Dedifferentiated amniotic fluid mesenchymal stem cell (primary cell): ENCODE results near the gene ENDOU.
A peak's percentile ranks its signal among the peaks of the same experiment; 100 is the strongest.

Source experiments
- DNase-seq: peaks from one replicate; pipeline ENCODE4 v3.0.0-alpha.2; 2016; ENCODE audit errors: extremely low spot score

The ENDOU gene

GRCh38 chr12:47743311-47743860 is 18.1 kb upstream of the ENDOU start:
- DNase-seq: no peak

- no peak for DNase-seq
Measured at GRCh38 chr12:47742253-47742825, 17.0 kb upstream of the ENDOU start.

- no peak for DNase-seq
Measured at GRCh38 chr12:47741340-47741703, 16.0 kb upstream of the ENDOU start.

GRCh38 chr12:47740606-47741339 is 15.5 kb upstream of the ENDOU start:
- no peak for DNase-seq

- no peak for DNase-seq
Measured at GRCh38 chr12:47739979-47740378, 14.7 kb upstream of the ENDOU start.

GRCh38 chr12:47739297-47739696 is 14.0 kb upstream of the ENDOU start:
- DNase-seq: no peak

GRCh38 chr12:47737936-47738594 is 12.8 kb upstream of the ENDOU start:
- no peak for DNase-seq

- peak; percentile 51 for DNase-seq
Measured at GRCh38 chr12:47736877-47737676, 11.8 kb upstream of the ENDOU start.

- DNase-seq: no peak
Measured at GRCh38 chr12:47736216-47736615, 10.9 kb upstream of the ENDOU start.

GRCh38 chr12:47735649-47736048 is 10.4 kb upstream of the ENDOU start:
- DNase-seq: no peak

GRCh38 chr12:47734725-47735480 is 9.6 kb upstream of the ENDOU start:
- no peak for DNase-seq

GRCh38 chr12:47733142-47733541 is 7.9 kb upstream of the ENDOU start:
- no peak for DNase-seq

- DNase-seq: no peak
Measured at GRCh38 chr12:47732504-47732903, 7.2 kb upstream of the ENDOU start.

GRCh38 chr12:47731723-47732122 is 6.4 kb upstream of the ENDOU start:
- DNase-seq: no peak

GRCh38 chr12:47730341-47730744 is 5.1 kb upstream of the ENDOU start:
- DNase-seq: no peak

- no peak for DNase-seq
Measured at GRCh38 chr12:47729233-47729632, 3.9 kb upstream of the ENDOU start.

- DNase-seq: peak; percentile 78
Measured at GRCh38 chr12:47725893-47726292, 603 bp upstream of the ENDOU start.

- DNase-seq: no peak
Measured at GRCh38 chr12:47722941-47723631, 2.2 kb downstream of the ENDOU start.

- DNase-seq: no peak
Measured at GRCh38 chr12:47722136-47722834, 3.0 kb downstream of the ENDOU start.

GRCh38 chr12:47721431-47721973 is 3.8 kb downstream of the ENDOU start:
- no peak for DNase-seq
